ENCODE results near the gene THSD7A. TPM values are rescaled to one million over a fixed set of nuclear protein-coding genes. Genes with fewer than 3 reads are reported as not detected.

THSD7A gene
- total and polyA plus RNA-seq, 2 of the 13 experiments (the other 11 are each of a cell fraction or from before 2014, with no cell fraction given) = 0.01 to 0.07 TPM

- intact Hi-C loops (cut with micrococcal nuclease; ENCODE audit: unreplicated experiment) = loop anchor here (1.0 kb wide), 1 partner anchor 36 kb away; no protein-coding TSS in a partner anchor
- Histone ChIP-seq H3K27ac (ENCODE audit: extremely low read length, insufficient read depth, low read length) (no peak overlapping the region), H3K79me2 (ENCODE audit: insufficient read depth, low read length) (no peaks in the 10 kb centered on the region), H3K4me1 (ENCODE audit: insufficient read depth, low read length) (no peaks in the 10 kb centered on the region), H4K20me1 (ENCODE audit: insufficient read depth, low read length) (no peaks in the 10 kb centered on the region), H2AFZ (ENCODE audit: low read length) (no peak overlapping the region), H3K9ac (ENCODE audit: insufficient read depth, low read depth, low read length) (no peak overlapping the region), H3K27me3 (ENCODE audit: control insufficient read depth in 1 of 2, insufficient read depth in 2 of 2, low read length in 2 of 2) (no peaks in the 10 kb centered on the region; a peak in 1 of 5 replicates), H3K4me3 (replicated peaks in 1 of 3; ENCODE audit: insufficient read depth in 1 of 3, low read depth in 2 of 3, low read length in 3 of 3) (no peak overlapping the region), H3K36me3 (replicated peaks in 1 of 2; ENCODE audit: control insufficient read depth in 1 of 2, insufficient read depth in 2 of 2, low read length in 2 of 2) (no peaks in the 10 kb centered on the region), H3K9me3 (ENCODE audit: low read length) (no peaks in the 10 kb centered on the region), H3K4me2 (ENCODE audit: low read depth, low read length) (no peak overlapping the region)
- no peak for TF ChIP-seq ZNF589 (CRISPR knock-in tag; conservative IDR thresholded peaks at IDR 0.05)
- TF ChIP-seq ZNF737 (CRISPR knock-in tag; IDR thresholded peaks at IDR 0.05; ENCODE audit: borderline replicate concordance) = no peak
- no peak for TF ChIP-seq ZNF282 (IDR thresholded peaks at IDR 0.05; ENCODE audit: partially characterized antibody)
- TF ChIP-seq RAD21 (CRISPR knock-in tag; IDR thresholded peaks at IDR 0.05) = no peak
- no peak for TF ChIP-seq ZNF747 (CRISPR knock-in tag; IDR thresholded peaks at IDR 0.05; ENCODE audit: borderline replicate concordance)
- TF ChIP-seq POGZ (CRISPR knock-in tag; IDR thresholded peaks at IDR 0.05) = no peak
- no peak for TF ChIP-seq ZIK1 (CRISPR knock-in tag; IDR thresholded peaks at IDR 0.05; ENCODE audit: borderline replicate concordance, low read depth)
- no peak for TF ChIP-seq DBP (CRISPR knock-in tag; IDR thresholded peaks at IDR 0.05; ENCODE audit: not compliant biosample characterization)
- no peak for TF ChIP-seq XRCC5 (optimal IDR thresholded peaks at IDR 0.05; ENCODE audit: low read length)
- TF ChIP-seq ARNT (IDR thresholded peaks at IDR 0.05) = no peak
- no peak for TF ChIP-seq ZBTB37 (CRISPR knock-in tag; IDR thresholded peaks at IDR 0.05)
- TF ChIP-seq RFXANK (CRISPR knock-in tag; IDR thresholded peaks at IDR 0.05) = no peak
- no peak for TF ChIP-seq MXD1 (CRISPR knock-in tag; IDR thresholded peaks at IDR 0.05)
- TF ChIP-seq SMAD3 (CRISPR knock-in tag; IDR thresholded peaks at IDR 0.05) = no peak
- ATAC-seq (no peak), FAIRE-seq (no peak), DNase-seq (ENCODE audit: low spot score) (no peak)
- CTCF ChIA-PET (ENCODE audit: low intra/inter-chr PET ratio, low total read pairs) = no interaction called here
- BruUV-seq (replicated peaks) = no TSS peak
- 13% methylated on average over 4 of the region's 4 CpGs for WGBS (ENCODE audit: low lambda C conversion rate)
- in situ Hi-C loops (cut with HindIII; ENCODE audit: extremely low pct_ligation_motif_present, low pct_unique_long_range_greater_than_20kb) = no loop called here
- POLR2A ChIA-PET = no interaction called here
Measured at GRCh38 chr7:11804621-11805020, 27.4 kb downstream of the THSD7A start.
